Gastrocnemius medialis (tissue), 4 donors: ENCODE results near the gene SFT2D1.
"Not testable (repeated sequence)": the region's sequence is repeated elsewhere in the genome, so short reads cannot be mapped to it uniquely, and the experiment has no call there.

Source experiments
- POLR2A ChIP-seq, 2 donors: fragments of 450-650 bp; IDR thresholded peaks; one replicate each; pipeline ENCODE4 v1.6.1; 2017; ENCODE audit warnings: antibody characterized with exemption in 2 of 2, mild to moderate bottlenecking in 2 of 2, moderate library complexity in 2 of 2
- TF ChIP-seq, protein P1 (sequence below), 5 experiments: fragments of 450-650 bp in 3 of 5; fragments of 200-600 bp in 2 of 5; sonication (generic) in 2 of 5; IDR thresholded peaks in 4 of 5; conservative IDR thresholded peaks in 1 of 5; 1 replicate in 4 of 5; 2 replicates in 1 of 5; pipeline ENCODE4 v1.5.1; 2016 to 2019; ENCODE audit warnings: antibody characterized with exemption in 5 of 5, mild to moderate bottlenecking in 3 of 5, moderate library complexity in 3 of 5

GRCh38 chr6:166387098-166387497 lies 44.8 kb upstream of the SFT2D1 start:
- TF ChIP-seq, protein P1, sequence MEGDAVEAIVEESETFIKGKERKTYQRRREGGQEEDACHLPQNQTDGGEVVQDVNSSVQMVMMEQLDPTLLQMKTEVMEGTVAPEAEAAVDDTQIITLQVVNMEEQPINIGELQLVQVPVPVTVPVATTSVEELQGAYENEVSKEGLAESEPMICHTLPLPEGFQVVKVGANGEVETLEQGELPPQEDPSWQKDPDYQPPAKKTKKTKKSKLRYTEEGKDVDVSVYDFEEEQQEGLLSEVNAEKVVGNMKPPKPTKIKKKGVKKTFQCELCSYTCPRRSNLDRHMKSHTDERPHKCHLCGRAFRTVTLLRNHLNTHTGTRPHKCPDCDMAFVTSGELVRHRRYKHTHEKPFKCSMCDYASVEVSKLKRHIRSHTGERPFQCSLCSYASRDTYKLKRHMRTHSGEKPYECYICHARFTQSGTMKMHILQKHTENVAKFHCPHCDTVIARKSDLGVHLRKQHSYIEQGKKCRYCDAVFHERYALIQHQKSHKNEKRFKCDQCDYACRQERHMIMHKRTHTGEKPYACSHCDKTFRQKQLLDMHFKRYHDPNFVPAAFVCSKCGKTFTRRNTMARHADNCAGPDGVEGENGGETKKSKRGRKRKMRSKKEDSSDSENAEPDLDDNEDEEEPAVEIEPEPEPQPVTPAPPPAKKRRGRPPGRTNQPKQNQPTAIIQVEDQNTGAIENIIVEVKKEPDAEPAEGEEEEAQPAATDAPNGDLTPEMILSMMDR (IDR thresholded peaks at IDR 0.05 in 4 of 5, conservative IDR thresholded peaks at IDR 0.05 in 1 of 5), result not testable (repeated sequence)
- TF ChIP-seq POLR2A (IDR thresholded peaks at IDR 0.05), result not testable (repeated sequence)
